Measurements from ENCODE around the gene KATNB1. TPM values are rescaled to one million over a fixed set of nuclear protein-coding genes. Genes with fewer than 3 reads are reported as not detected.

The KATNB1 gene
- total RNA-seq, 4 donors from 2014 or later: 30.6 to 54.9 (median 41.1) TPM

DNA sequence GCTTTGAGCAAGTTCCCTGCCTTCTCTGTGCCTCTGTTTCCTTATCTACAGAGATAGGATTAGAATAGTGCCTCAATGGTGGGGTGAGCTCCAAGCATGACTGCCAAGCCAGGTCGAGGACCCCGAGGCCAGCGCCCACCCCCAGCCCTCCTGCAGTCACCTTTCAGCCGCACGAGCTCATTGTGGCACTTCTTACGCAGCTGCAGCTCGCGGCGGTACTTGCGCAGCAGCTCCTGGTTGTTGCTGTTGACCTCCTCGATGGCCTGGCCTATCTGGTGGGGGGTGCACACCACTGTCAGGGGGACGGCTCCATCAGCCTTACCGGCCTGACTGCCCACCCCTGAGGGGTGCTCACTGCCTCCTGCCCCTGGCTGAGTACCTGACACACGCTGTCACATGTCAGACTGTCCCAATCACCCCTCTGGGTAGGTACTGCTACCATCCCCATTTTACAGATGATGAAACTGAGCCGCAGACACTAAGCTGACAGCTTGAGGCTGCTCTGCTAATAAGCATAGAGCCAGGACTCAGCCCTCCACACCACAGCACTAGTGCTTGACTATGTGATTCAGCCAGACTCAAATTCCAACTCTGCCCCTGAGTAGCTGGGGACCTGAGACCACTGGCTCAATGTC lies 31.3 kb downstream of the KATNB1 start:
- intact Hi-C loops (cut with DNase I; ENCODE audit: low total_unique reads): no loop called here
- TF ChIP-seq, protein P1, sequence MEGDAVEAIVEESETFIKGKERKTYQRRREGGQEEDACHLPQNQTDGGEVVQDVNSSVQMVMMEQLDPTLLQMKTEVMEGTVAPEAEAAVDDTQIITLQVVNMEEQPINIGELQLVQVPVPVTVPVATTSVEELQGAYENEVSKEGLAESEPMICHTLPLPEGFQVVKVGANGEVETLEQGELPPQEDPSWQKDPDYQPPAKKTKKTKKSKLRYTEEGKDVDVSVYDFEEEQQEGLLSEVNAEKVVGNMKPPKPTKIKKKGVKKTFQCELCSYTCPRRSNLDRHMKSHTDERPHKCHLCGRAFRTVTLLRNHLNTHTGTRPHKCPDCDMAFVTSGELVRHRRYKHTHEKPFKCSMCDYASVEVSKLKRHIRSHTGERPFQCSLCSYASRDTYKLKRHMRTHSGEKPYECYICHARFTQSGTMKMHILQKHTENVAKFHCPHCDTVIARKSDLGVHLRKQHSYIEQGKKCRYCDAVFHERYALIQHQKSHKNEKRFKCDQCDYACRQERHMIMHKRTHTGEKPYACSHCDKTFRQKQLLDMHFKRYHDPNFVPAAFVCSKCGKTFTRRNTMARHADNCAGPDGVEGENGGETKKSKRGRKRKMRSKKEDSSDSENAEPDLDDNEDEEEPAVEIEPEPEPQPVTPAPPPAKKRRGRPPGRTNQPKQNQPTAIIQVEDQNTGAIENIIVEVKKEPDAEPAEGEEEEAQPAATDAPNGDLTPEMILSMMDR (IDR thresholded peaks at IDR 0.05): no peak
- no peak for TF ChIP-seq POLR2A (IDR thresholded peaks at IDR 0.05)
- no peak for DNase-seq (ENCODE audit: low spot score in 2 of 2)
- 94 to 95% methylated on average over 15 of the region's 15 CpGs for WGBS, 2 donors
- H3K4me3 ChIP-seq (ENCODE audit: low read depth, poor library complexity, severe bottlenecking): no peak overlapping the region

DNA sequence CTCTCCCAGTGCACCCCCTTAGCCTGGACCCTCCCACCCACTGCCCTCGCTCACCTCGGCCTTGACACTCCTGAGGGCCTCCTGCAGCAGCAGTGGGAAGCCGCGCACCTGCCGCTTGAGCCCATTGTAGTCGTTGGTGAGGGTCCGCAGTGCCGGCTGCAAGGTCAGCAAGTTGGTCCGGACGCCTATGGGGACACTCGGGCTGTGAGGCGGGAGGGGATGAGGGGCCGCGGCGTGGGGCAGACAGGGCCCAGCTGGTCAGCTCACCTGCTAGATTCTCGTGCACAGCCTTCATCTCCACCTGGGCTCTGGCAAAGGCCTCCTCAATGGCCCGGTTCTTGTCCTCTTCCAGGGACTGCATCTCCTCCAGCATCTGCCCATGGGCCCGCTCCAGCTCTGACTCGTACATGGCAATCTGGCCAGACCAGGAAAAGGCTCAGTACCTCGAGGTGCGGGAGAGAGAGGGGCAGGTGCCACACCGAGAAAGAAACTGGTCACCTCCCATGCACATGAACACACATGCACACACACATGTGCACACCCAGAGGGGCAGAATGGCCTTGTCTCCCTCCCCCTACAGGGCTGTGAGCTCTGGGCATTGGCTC lies 34.1 kb downstream of the KATNB1 start:
- H3K4me3 ChIP-seq (ENCODE audit: low read depth, poor library complexity, severe bottlenecking): no peak overlapping the region
- intact Hi-C loops (cut with DNase I; ENCODE audit: low total_unique reads): no loop called here
- TF ChIP-seq, protein P1 (IDR thresholded peaks at IDR 0.05): no peak
- no peak for TF ChIP-seq POLR2A (IDR thresholded peaks at IDR 0.05)
- no peak for DNase-seq (ENCODE audit: low spot score in 2 of 2)
- WGBS, 2 donors: 93% methylated on average over 17 to 22 of the region's 22 CpGs

DNA sequence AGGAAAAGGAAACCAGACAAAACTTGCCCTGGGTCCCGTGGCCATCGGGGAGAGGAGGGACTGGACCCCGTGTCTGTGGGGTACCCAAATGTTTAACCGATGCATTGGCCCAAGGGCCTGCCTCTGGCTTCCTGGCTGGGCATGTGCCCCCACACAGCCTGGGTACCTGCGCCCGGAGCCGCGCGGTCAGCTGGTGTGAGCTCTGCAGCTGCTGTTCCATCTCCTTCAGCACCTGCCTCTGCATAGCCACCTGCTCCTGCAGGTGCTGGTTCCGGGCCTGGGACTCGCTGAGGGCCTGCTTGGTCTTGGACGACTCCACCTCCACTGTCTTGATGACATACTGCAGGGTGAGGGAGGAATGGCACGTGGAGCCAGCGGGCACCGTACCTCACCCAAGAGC lies 34.8 kb downstream of the KATNB1 start:
- TF ChIP-seq POLR2A (IDR thresholded peaks at IDR 0.05): no peak
- TF ChIP-seq, protein P1 (IDR thresholded peaks at IDR 0.05): no peak
- no peak overlapping the region for H3K4me3 ChIP-seq (ENCODE audit: low read depth, poor library complexity, severe bottlenecking)
- no peak for DNase-seq (ENCODE audit: low spot score in 2 of 2)
- 94 to 96% methylated on average over 15 of the region's 15 CpGs for WGBS, 2 donors
- intact Hi-C loops (cut with DNase I; ENCODE audit: low total_unique reads): no loop called here

DNA sequence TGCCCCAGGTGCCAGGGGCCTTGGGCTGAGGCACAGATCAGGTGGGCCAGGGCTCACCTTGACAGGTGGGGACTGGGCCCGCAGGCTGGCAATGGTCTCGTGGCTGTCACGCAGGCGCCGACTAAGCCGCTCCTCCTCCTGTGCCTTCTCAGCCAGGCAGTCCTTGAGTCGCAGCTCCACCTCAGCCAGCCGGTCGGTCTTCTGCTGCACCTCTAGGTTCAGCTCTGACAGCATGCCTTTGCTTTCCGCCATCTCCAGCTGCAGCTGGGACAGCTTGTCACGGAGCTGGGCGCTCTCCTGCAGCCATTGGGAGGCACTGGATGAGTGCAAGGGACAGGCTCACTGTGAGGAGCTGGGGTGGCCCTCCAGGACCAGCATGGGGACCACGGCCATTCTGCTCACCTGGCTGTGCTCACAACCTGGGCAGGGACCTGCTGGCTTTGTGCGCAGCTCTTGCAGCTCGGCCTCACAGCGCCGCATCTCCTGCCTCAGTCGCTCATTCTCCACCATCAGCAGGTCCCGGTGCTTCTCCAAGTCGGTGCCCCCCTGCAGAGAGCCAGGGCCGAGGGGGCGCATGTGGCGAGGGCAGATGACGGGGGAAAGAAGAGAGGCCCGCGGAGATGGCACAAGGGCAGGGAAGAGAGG lies 35.7 kb downstream of the KATNB1 start:
- TF ChIP-seq, protein P1 (IDR thresholded peaks at IDR 0.05): no peak
- no peak for TF ChIP-seq POLR2A (IDR thresholded peaks at IDR 0.05)
- WGBS, 2 donors: 94 to 96% methylated on average over 26 of the region's 26 CpGs
- intact Hi-C loops (cut with DNase I; ENCODE audit: low total_unique reads): no loop called here
- H3K4me3 ChIP-seq (ENCODE audit: low read depth, poor library complexity, severe bottlenecking): no peak overlapping the region
- DNase-seq (ENCODE audit: low spot score in 2 of 2): no peak

GRCh38 chr16:57773019-57773418 lies 37.4 kb downstream of the KATNB1 start:
- no peak for DNase-seq (ENCODE audit: low spot score in 2 of 2)
- 85 to 88% methylated on average over 11 of the region's 11 CpGs for WGBS, 2 donors
- no peak overlapping the region for H3K4me3 ChIP-seq (ENCODE audit: low read depth, poor library complexity, severe bottlenecking)
- TF ChIP-seq, protein P1 (IDR thresholded peaks at IDR 0.05): no peak
- TF ChIP-seq POLR2A (IDR thresholded peaks at IDR 0.05): no peak
- intact Hi-C loops (cut with DNase I; ENCODE audit: low total_unique reads): no loop called here

Data from lower leg skin (tissue), 4 donors.